ENCODE results near the gene GSTA4.

GRCh38 chr6:53005663-53006250, 10.7 kb upstream of the GSTA4 start:
- TF ChIP-seq, protein P1, sequence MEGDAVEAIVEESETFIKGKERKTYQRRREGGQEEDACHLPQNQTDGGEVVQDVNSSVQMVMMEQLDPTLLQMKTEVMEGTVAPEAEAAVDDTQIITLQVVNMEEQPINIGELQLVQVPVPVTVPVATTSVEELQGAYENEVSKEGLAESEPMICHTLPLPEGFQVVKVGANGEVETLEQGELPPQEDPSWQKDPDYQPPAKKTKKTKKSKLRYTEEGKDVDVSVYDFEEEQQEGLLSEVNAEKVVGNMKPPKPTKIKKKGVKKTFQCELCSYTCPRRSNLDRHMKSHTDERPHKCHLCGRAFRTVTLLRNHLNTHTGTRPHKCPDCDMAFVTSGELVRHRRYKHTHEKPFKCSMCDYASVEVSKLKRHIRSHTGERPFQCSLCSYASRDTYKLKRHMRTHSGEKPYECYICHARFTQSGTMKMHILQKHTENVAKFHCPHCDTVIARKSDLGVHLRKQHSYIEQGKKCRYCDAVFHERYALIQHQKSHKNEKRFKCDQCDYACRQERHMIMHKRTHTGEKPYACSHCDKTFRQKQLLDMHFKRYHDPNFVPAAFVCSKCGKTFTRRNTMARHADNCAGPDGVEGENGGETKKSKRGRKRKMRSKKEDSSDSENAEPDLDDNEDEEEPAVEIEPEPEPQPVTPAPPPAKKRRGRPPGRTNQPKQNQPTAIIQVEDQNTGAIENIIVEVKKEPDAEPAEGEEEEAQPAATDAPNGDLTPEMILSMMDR (IDR thresholded peaks at IDR 0.05) = no peak
- no peak for TF ChIP-seq EP300 (IDR thresholded peaks at IDR 0.05)

Data from upper lobe of left lung (tissue), 4 donors.